ENCODE measurements around the gene CYP2J2. TPM values are rescaled to one million over a fixed set of nuclear protein-coding genes. Genes with fewer than 3 reads are reported as not detected.

CYP2J2 gene
- total RNA-seq, 1 donor from 2014 or later: 0.53 TPM

- Histone ChIP-seq H3K4me3 (ENCODE audit: low read depth, low read length) (no peak overlapping the region), H3K27me3 (ENCODE audit: control insufficient read depth, insufficient read depth, low read length) (no peaks in the 10 kb centered on the region), H3K36me3 (ENCODE audit: control insufficient read depth, insufficient read depth, low read length) (no peaks in the 10 kb centered on the region)
- FAIRE-seq (peak; percentile 36), DNase-seq (ENCODE audit: low read depth) (peak; percentile 56)
- TF ChIP-seq CTCF (IDR thresholded peaks at IDR 0.05; ENCODE audit: insufficient read depth, low read length, severe bottlenecking): peak; percentile 95
Observed at GRCh38 chr1:59947047-59947938, 20.7 kb upstream of the CYP2J2 start.

GRCh38 chr1:59945790-59946189, 19.2 kb upstream of the CYP2J2 start:
- Histone ChIP-seq H3K4me3 (ENCODE audit: low read depth, low read length) (no peak overlapping the region), H3K36me3 (ENCODE audit: control insufficient read depth, insufficient read depth, low read length) (no peaks in the 10 kb centered on the region), H3K27me3 (ENCODE audit: control insufficient read depth, insufficient read depth, low read length) (no peaks in the 10 kb centered on the region)
- FAIRE-seq (no peak), DNase-seq (ENCODE audit: low read depth) (no peak)
- no peak for TF ChIP-seq CTCF (IDR thresholded peaks at IDR 0.05; ENCODE audit: insufficient read depth, low read length, severe bottlenecking)

- Histone ChIP-seq H3K4me3 (ENCODE audit: low read depth, low read length) (no peak overlapping the region), H3K36me3 (ENCODE audit: control insufficient read depth, insufficient read depth, low read length) (no peaks in the 10 kb centered on the region), H3K27me3 (ENCODE audit: control insufficient read depth, insufficient read depth, low read length) (no peaks in the 10 kb centered on the region)
- no peak for DNase-seq (ENCODE audit: low read depth)
- no peak for TF ChIP-seq CTCF (IDR thresholded peaks at IDR 0.05; ENCODE audit: insufficient read depth, low read length, severe bottlenecking)
- no peak for FAIRE-seq
Observed at GRCh38 chr1:59939393-59939792, 12.8 kb upstream of the CYP2J2 start.

GRCh38 chr1:59937636-59938210, 11.2 kb upstream of the CYP2J2 start:
- Histone ChIP-seq H3K27me3 (ENCODE audit: control insufficient read depth, insufficient read depth, low read length) (no peaks in the 10 kb centered on the region), H3K4me3 (ENCODE audit: low read depth, low read length) (no peak overlapping the region), H3K36me3 (ENCODE audit: control insufficient read depth, insufficient read depth, low read length) (no peaks in the 10 kb centered on the region)
- FAIRE-seq (no peak), DNase-seq (ENCODE audit: low read depth) (no peak)
- TF ChIP-seq CTCF (IDR thresholded peaks at IDR 0.05; ENCODE audit: insufficient read depth, low read length, severe bottlenecking): no peak

- no peaks in the 10 kb centered on the region for H3K27me3 ChIP-seq (ENCODE audit: control insufficient read depth, insufficient read depth, low read length)
- DNase-seq (ENCODE audit: low read depth) (no peak), FAIRE-seq (no peak)
- no peak overlapping the region for H3K4me3 ChIP-seq (ENCODE audit: low read depth, low read length)
- TF ChIP-seq CTCF (IDR thresholded peaks at IDR 0.05; ENCODE audit: insufficient read depth, low read length, severe bottlenecking): no peak
- no peaks in the 10 kb centered on the region for H3K36me3 ChIP-seq (ENCODE audit: control insufficient read depth, insufficient read depth, low read length)
Observed at GRCh38 chr1:59936358-59936821, 9.8 kb upstream of the CYP2J2 start.

All from bronchial epithelial cell (primary cell).